ENCODE measurements around the gene THSD7A.

THSD7A gene

GRCh38 chr7:11584406-11585031 lies 247.5 kb downstream of the THSD7A start:
- no peak overlapping the region for H3K27ac ChIP-seq
- H3K9me3 ChIP-seq (ENCODE audit: severe bottlenecking): no peaks in the 10 kb centered on the region
- no peak for TF ChIP-seq CTCF (IDR thresholded peaks at IDR 0.05; ENCODE audit: low read depth, low read length)
- H3K36me3 ChIP-seq: no peaks in the 10 kb centered on the region
- no peak for DNase-seq
- H3K4me3 ChIP-seq (ENCODE audit: low read depth, low read length): no peak overlapping the region
- H3K27me3 ChIP-seq (ENCODE audit: insufficient read depth, low read depth, severe bottlenecking): no peaks in the 10 kb centered on the region

- DNase-seq: no peak
These were observed 252.9 kb downstream of the THSD7A start for GRCh38 chr7:11579141-11579540.

GRCh38 chr7:11576310-11576709 lies 255.7 kb downstream of the THSD7A start:
- Histone ChIP-seq H3K36me3 (no peaks in the 10 kb centered on the region), H3K9me3 (ENCODE audit: severe bottlenecking) (no peaks in the 10 kb centered on the region), H3K4me3 (ENCODE audit: low read depth, low read length) (no peak overlapping the region), H3K27me3 (ENCODE audit: insufficient read depth, low read depth, severe bottlenecking) (no peaks in the 10 kb centered on the region), H3K27ac (no peak overlapping the region)
- TF ChIP-seq CTCF (IDR thresholded peaks at IDR 0.05; ENCODE audit: low read depth, low read length): no peak
- no peak for DNase-seq

More at GRCh38 chr7:11579141-11579540, 252.9 kb downstream of the THSD7A start:
- Histone ChIP-seq H3K36me3 (no peaks in the 10 kb centered on the region), H3K4me3 (ENCODE audit: low read depth, low read length) (no peak overlapping the region), H3K27me3 (ENCODE audit: insufficient read depth, low read depth, severe bottlenecking) (no peaks in the 10 kb centered on the region), H3K27ac (no peak overlapping the region), H3K9me3 (ENCODE audit: severe bottlenecking) (no peaks in the 10 kb centered on the region)
- no peak for TF ChIP-seq CTCF (IDR thresholded peaks at IDR 0.05; ENCODE audit: low read depth, low read length)

GRCh38 chr7:11573128-11573750 lies 258.8 kb downstream of the THSD7A start:
- Histone ChIP-seq H3K36me3 (no peaks in the 10 kb centered on the region), H3K4me3 (ENCODE audit: low read depth, low read length) (no peak overlapping the region), H3K27me3 (ENCODE audit: insufficient read depth, low read depth, severe bottlenecking) (no peaks in the 10 kb centered on the region), H3K9me3 (ENCODE audit: severe bottlenecking) (no peaks in the 10 kb centered on the region), H3K27ac (no peak overlapping the region)
- TF ChIP-seq CTCF (IDR thresholded peaks at IDR 0.05; ENCODE audit: low read depth, low read length): no peak
- DNase-seq: no peak

GRCh38 chr7:11570922-11571550 lies 261.0 kb downstream of the THSD7A start:
- Histone ChIP-seq H3K36me3 (no peaks in the 10 kb centered on the region), H3K27ac (no peak overlapping the region), H3K4me3 (ENCODE audit: low read depth, low read length) (no peak overlapping the region), H3K9me3 (ENCODE audit: severe bottlenecking) (no peaks in the 10 kb centered on the region), H3K27me3 (ENCODE audit: insufficient read depth, low read depth, severe bottlenecking) (no peaks in the 10 kb centered on the region)
- no peak for TF ChIP-seq CTCF (IDR thresholded peaks at IDR 0.05; ENCODE audit: low read depth, low read length)
- DNase-seq: no peak

Data from WERI-Rb-1 (cell line).